ENCODE results near the gene HINT2. TPM values are rescaled to one million over a fixed set of nuclear protein-coding genes. Genes with fewer than 3 reads are reported as not detected.

Gene HINT2
- 29.7 and 31.9 TPM in 2 replicates for total RNA-seq
- 33.2 TPM for total RNA-seq (2013)
- 20.5 and 33.6 TPM in 2 replicates for polyA plus RNA-seq
- 12.7 and 13.8 TPM in 2 replicates for polyA minus RNA-seq

DNA sequence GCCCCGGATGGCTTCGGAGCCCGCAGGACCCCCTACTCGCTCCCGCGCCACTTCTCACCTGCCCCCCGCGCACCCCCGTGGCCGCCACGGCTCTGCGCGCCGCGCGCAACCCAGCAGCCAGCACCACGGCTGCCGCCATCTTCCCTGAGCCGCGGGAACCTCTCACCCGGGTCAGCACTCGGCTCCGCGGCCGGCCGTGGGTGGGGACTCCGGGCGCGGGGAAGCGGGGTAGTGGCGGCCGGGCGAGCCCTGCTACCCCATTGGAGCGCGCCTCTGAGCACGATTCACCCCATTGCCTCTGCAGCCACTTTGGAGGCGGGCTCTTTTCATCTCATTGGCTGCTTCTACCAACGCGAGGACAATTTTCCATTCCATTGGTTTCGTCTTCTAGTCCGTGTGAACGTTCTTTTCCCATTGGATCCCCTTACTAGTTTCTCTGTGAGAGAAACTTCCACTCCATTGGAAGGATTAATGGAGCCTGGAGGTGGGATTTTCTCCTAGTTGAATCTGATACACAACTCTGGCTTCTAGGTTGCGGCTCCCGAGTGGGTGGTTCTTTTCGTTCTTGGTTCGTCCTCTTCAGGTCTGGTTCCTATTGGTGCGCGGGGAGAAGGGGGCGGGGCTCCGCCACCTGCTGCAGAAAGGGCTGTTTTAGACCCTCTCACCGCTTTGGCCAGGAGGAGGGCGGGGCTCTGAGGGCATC, at the start of gene HINT2:
TSS of gene HINT2 (minus strand) at position 202 of the 703 bp plus-strand sequence. CDS start at position 139, 63 bp downstream.
- intact Hi-C loops (cut with micrococcal nuclease), result loop anchor here (1.0 to 5.0 kb wide), 7 partner anchors 14 to 1148 kb away; partner anchors contain the start of genes CREB3, TLN1 and TMEM8B
- peak within 1 kb of the TSS; percentile 98 for H3K27ac Mint-ChIP-seq
- no peaks in the 10 kb centered on the region for H4K20me1 ChIP-seq (ENCODE audit: control insufficient read depth, insufficient read depth, low read length, poor library complexity, severe bottlenecking)
- H3K27me3 ChIP-seq (replicated peaks in 1 of 4; ENCODE audit: control extremely low read depth in 1 of 4, control insufficient read depth in 3 of 4, insufficient read depth in 4 of 4, low read length in 3 of 4), result no peaks in the 10 kb centered on the region
- no peaks in the 10 kb centered on the region for H3K79me2 ChIP-seq (ENCODE audit: control insufficient read depth, insufficient read depth, low read length)
- WGBS (ENCODE audit: insufficient coverage), result under 1% methylated on average over 46 of the region's 52 CpGs
- no peak for TF ChIP-seq EZH2 (IDR thresholded peaks at IDR 0.05; ENCODE audit: borderline replicate concordance, insufficient read depth, low read depth, low read length, poor library complexity, severe bottlenecking)
- TF ChIP-seq, protein P1, sequence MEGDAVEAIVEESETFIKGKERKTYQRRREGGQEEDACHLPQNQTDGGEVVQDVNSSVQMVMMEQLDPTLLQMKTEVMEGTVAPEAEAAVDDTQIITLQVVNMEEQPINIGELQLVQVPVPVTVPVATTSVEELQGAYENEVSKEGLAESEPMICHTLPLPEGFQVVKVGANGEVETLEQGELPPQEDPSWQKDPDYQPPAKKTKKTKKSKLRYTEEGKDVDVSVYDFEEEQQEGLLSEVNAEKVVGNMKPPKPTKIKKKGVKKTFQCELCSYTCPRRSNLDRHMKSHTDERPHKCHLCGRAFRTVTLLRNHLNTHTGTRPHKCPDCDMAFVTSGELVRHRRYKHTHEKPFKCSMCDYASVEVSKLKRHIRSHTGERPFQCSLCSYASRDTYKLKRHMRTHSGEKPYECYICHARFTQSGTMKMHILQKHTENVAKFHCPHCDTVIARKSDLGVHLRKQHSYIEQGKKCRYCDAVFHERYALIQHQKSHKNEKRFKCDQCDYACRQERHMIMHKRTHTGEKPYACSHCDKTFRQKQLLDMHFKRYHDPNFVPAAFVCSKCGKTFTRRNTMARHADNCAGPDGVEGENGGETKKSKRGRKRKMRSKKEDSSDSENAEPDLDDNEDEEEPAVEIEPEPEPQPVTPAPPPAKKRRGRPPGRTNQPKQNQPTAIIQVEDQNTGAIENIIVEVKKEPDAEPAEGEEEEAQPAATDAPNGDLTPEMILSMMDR (IDR thresholded peaks at IDR 0.05), result no peak
- no peaks in the 10 kb centered on the region for H3K9me3 Mint-ChIP-seq (ENCODE audit: insufficient read depth)
- ATAC-seq (ENCODE audit: low read depth), result peak; percentile 82
- H3K4me1 Mint-ChIP-seq, result peaks cover 30% of the 10 kb centered on the region
- peak within 1 kb of the TSS; percentile 94 for H2AFZ ChIP-seq (ENCODE audit: insufficient read depth, low read depth, low read length, poor library complexity, severe bottlenecking)
- H3K27me3 Mint-ChIP-seq, result no peaks in the 10 kb centered on the region
- no peaks in the 10 kb centered on the region for H3K9me3 ChIP-seq (ENCODE audit: control extremely low read depth in 1 of 3, control insufficient read depth in 2 of 3, insufficient read depth in 1 of 3, low read length in 2 of 3)
- peak within 1 kb of the TSS; percentile 97 for H3K4me3 Mint-ChIP-seq
- no peaks in the 10 kb centered on the region for H3K36me3 ChIP-seq (replicated peaks in 1 of 2; ENCODE audit: control extremely low read depth in 1 of 2, control insufficient read depth in 1 of 2, extremely low read depth in 1 of 2, insufficient read depth in 2 of 2, low read length in 1 of 2)
- peak; percentile 98 for DNase-seq
- H3K9ac ChIP-seq (ENCODE audit: low read length), result peak within 1 kb of the TSS; percentile 90
- H3K4me1 ChIP-seq (ENCODE audit: control insufficient read depth in 2 of 2, insufficient read depth in 2 of 2, low read length in 2 of 2), result peaks cover 26 to 33% of the 10 kb centered on the region in 2 donors
- CTCF ChIA-PET, result interaction anchor here (0.6 to 4.6 kb wide), 15 partner anchors 8 to 211 kb away, joined by 3 to 58 read pairs (median 5); partner anchors contain the start of genes CCDC107, CREB3, FAM221B and RMRP
- POLR2A ChIA-PET, result interaction anchor here (0.9 to 1.0 kb wide), 4 partner anchors 30 to 209 kb away, joined by 3 read pairs; partner anchors contain the start of gene RGP1
- H3K4me2 ChIP-seq (replicated peaks; ENCODE audit: low read depth, low read length, poor library complexity, severe bottlenecking), result peak within 1 kb of the TSS; percentile 88
- peak within 1 kb of the TSS; percentile 61 to 96 (median 88) for H3K4me3 ChIP-seq (ENCODE audit: control extremely low read depth in 1 of 5, extremely low read depth in 1 of 5, insufficient read depth in 1 of 5, low read depth in 2 of 5, low read length in 4 of 5)
- peak within 1 kb of the TSS; percentile 87 to 88 for H3K27ac ChIP-seq (ENCODE audit: low read length in 2 of 2)

DNA sequence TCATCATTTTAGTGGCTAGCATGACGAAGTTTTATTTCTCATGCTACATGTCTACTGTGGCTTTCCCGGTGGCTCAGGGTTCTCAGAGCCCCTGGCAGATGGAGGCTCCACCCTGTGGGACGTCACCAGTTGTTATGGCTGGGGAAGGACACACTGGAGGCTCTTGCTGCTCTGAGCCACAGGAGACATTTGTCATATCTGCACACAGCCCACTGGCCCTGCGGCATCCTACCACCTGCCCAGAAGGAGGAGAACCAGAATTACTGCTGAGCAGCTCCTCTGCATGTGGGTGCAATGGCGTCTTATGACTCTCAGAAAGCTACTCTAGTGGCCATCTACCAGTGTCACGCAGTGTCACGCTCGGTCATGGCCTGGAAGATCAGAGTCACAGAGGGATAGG, 48.7 kb upstream of the HINT2 start:
- no peak for ATAC-seq (ENCODE audit: low read depth)
- WGBS (ENCODE audit: insufficient coverage), result 93% methylated on average over 8 of the region's 8 CpGs
- POLR2A ChIA-PET, result no interaction called here
- H3K4me3 Mint-ChIP-seq, result no peak overlapping the region
- Histone ChIP-seq H3K4me1 (ENCODE audit: control insufficient read depth in 2 of 2, insufficient read depth in 2 of 2, low read length in 2 of 2) (no peaks in the 10 kb centered on the region), H4K20me1 (ENCODE audit: control insufficient read depth, insufficient read depth, low read length, poor library complexity, severe bottlenecking) (no peaks in the 10 kb centered on the region), H3K4me2 (replicated peaks; ENCODE audit: low read depth, low read length, poor library complexity, severe bottlenecking) (no peak overlapping the region), H3K9ac (ENCODE audit: low read length) (no peak overlapping the region), H2AFZ (ENCODE audit: insufficient read depth, low read depth, low read length, poor library complexity, severe bottlenecking) (no peak overlapping the region), H3K79me2 (ENCODE audit: control insufficient read depth, insufficient read depth, low read length) (no peaks in the 10 kb centered on the region), H3K4me3 (ENCODE audit: control extremely low read depth in 1 of 5, extremely low read depth in 1 of 5, insufficient read depth in 1 of 5, low read depth in 2 of 5, low read length in 4 of 5) (no peak overlapping the region), H3K36me3 (replicated peaks in 1 of 2; ENCODE audit: control extremely low read depth in 1 of 2, control insufficient read depth in 1 of 2, extremely low read depth in 1 of 2, insufficient read depth in 2 of 2, low read length in 1 of 2) (no peaks in the 10 kb centered on the region), H3K27me3 (replicated peaks in 1 of 4; ENCODE audit: control extremely low read depth in 1 of 4, control insufficient read depth in 3 of 4, insufficient read depth in 4 of 4, low read length in 3 of 4) (peaks cover 0 to 12% (median 3%) of the 10 kb centered on the region in 4 experiments), H3K27ac (ENCODE audit: low read length in 2 of 2) (no peak overlapping the region), H3K9me3 (ENCODE audit: control extremely low read depth in 1 of 3, control insufficient read depth in 2 of 3, insufficient read depth in 1 of 3, low read length in 2 of 3) (no peaks in the 10 kb centered on the region)
- CTCF ChIA-PET, result interaction anchor here (0.7 to 2.2 kb wide), 4 partner anchors 14 to 47 kb away, joined by 4 to 8 read pairs (median 4); no protein-coding TSS in a partner anchor
- DNase-seq, result no peak
- no peak overlapping the region for H3K27ac Mint-ChIP-seq
- intact Hi-C loops (cut with micrococcal nuclease), result no loop called here
- no peaks in the 10 kb centered on the region for H3K4me1 Mint-ChIP-seq
- TF ChIP-seq, protein P1 (IDR thresholded peaks at IDR 0.05), result no peak
- no peak for TF ChIP-seq EZH2 (IDR thresholded peaks at IDR 0.05; ENCODE audit: borderline replicate concordance, insufficient read depth, low read depth, low read length, poor library complexity, severe bottlenecking)
- H3K9me3 Mint-ChIP-seq (ENCODE audit: insufficient read depth), result no peaks in the 10 kb centered on the region
- H3K27me3 Mint-ChIP-seq, result peaks cover 22% of the 10 kb centered on the region

All from B cell (primary cell).